IPS-15b (cell line): ENCODE results near the gene PORCN.
A peak's percentile ranks its signal among the peaks of the same experiment; 100 is the strongest.
"Not testable (repeated sequence)": the region's sequence is repeated elsewhere in the genome, so short reads cannot be mapped to it uniquely, and the experiment has no call there.

Experiments used
- H3K27me3 ChIP-seq: one replicate; pipeline ENCODE4 v1.6.1; 2013; ENCODE audit warnings: low read length; ENCODE audit not compliant: control insufficient read depth, insufficient read depth
- H3K36me3 ChIP-seq: one replicate; pipeline ENCODE4 v1.6.1; 2013; ENCODE audit warnings: low read length; ENCODE audit not compliant: control insufficient read depth, insufficient read depth
- H3K4me1 ChIP-seq: one replicate; pipeline ENCODE4 v1.6.1; 2013; ENCODE audit warnings: mild to moderate bottlenecking, low read length; ENCODE audit not compliant: control insufficient read depth, insufficient read depth
- H3K4me3 ChIP-seq: one replicate; pipeline ENCODE4 v1.5.1; 2013; ENCODE audit warnings: low read depth, low read length
- H3K9ac ChIP-seq: one replicate; pipeline ENCODE4 v1.6.1; 2013; ENCODE audit warnings: low read depth, mild to moderate bottlenecking, low read length
- H3K9me3 ChIP-seq: one replicate; pipeline ENCODE4 v1.6.1; 2013; ENCODE audit warnings: mild to moderate bottlenecking, low read length; ENCODE audit not compliant: control insufficient read depth, insufficient read depth

PORCN gene

DNA sequence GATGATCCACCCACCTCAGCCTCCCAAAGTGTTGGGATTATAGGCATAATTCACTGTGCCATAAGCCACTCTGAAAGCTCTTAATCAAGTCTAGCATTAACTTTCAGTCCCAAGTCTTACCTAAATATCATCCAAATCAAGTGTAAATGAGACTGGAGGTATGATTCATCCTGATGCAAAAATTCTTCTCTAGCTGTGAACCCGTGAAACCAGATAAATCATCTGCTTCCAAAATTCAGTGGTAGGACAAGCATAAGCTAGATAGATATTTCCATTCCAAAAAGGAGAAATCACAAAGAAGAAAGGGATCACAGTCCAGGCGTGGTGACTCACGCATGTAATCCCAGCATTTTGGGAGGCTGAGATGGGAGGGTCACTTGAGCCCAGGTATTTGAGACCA is 21.9 kb downstream of the PORCN start:
- H3K9ac ChIP-seq, result no peak overlapping the region
- H3K4me1 ChIP-seq, result no peaks in the 10 kb centered on the region
- no peak overlapping the region for H3K4me3 ChIP-seq
- H3K9me3 ChIP-seq, result peaks cover 2% of the 10 kb centered on the region
- H3K27me3 ChIP-seq, result no peaks in the 10 kb centered on the region
- H3K36me3 ChIP-seq, result peaks cover 10% of the 10 kb centered on the region

DNA sequence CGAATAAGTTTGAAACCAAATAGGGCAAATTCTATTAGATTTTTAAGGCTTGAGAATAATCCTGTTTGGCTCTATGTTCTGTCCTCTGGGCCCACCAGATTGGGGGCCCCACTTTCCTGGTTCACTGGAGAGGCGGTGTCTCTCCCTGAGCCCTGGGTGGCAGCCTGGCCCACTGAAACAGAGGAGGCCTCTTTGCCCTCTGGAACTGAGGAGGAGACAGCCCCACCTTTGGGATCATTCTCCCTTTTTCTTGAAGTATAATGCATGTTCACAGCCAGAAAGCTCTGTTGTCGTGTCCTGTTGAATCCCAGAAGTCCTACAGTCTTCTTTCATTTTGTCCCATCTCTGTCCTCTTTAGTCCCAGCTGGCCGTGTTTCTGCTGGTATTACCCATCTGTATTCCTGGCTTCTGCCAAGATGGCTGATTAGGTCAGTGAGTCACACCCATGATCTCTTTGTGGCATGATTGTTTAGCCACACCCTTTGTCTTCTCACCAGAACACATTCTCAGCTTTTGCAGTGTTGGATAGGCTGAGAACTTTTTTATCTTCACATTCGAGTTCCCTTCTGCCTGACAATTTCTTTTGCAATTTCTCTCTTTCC is 22.7 kb downstream of the PORCN start:
- Histone ChIP-seq H3K4me3 (no peak overlapping the region), H3K27me3 (no peaks in the 10 kb centered on the region), H3K9ac (no peak overlapping the region), H3K36me3 (peaks cover 10% of the 10 kb centered on the region), H3K9me3 (peaks cover 2% of the 10 kb centered on the region), H3K4me1 (no peaks in the 10 kb centered on the region)

DNA sequence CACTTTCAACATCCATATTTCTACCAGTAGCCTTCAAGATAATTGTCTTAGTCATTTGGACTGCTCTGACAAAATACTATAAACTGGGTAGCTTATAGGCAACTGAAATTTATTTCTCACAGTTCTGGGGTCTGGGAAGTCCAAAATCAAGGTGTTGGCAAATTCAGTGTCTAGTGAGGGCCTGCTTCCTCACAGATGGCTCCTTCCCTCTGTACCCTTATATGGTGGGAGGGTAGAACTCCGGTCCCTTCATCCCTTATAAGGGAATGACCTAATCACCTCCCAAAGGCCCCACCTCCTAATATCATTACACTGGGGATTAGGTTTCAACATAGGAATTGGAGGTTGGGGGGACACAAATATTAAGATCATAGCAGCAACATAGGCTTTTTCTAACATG is 23.4 kb downstream of the PORCN start:
- Histone ChIP-seq H3K27me3 (no peaks in the 10 kb centered on the region), H3K9ac (no peak overlapping the region), H3K9me3 (peaks cover 2% of the 10 kb centered on the region), H3K4me3 (no peak overlapping the region), H3K4me1 (no peaks in the 10 kb centered on the region), H3K36me3 (peaks cover 8% of the 10 kb centered on the region)

DNA sequence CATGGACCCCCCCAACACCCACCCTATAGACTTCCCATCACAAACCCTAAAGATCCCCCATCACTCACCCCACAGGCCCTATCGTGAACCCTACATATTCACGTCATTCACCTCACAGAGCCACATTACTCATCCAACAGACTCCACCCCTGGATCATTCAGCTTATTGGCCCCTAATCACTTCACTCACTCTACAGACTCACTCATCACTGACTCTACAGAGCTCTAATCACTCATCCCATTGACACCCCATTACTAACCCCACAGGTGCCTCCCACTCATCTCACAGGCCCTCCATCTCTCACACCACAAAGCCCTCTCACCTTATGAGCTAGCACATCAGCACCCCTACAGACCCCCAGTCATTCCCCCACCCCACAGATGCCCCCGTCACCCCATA is 24.4 kb downstream of the PORCN start:
- peaks cover 2% of the 10 kb centered on the region for H3K9me3 ChIP-seq
- no peaks in the 10 kb centered on the region for H3K4me1 ChIP-seq
- no peaks in the 10 kb centered on the region for H3K27me3 ChIP-seq
- no peak overlapping the region for H3K9ac ChIP-seq
- H3K4me3 ChIP-seq, result no peak overlapping the region
- H3K36me3 ChIP-seq, result peaks cover 2% of the 10 kb centered on the region

DNA sequence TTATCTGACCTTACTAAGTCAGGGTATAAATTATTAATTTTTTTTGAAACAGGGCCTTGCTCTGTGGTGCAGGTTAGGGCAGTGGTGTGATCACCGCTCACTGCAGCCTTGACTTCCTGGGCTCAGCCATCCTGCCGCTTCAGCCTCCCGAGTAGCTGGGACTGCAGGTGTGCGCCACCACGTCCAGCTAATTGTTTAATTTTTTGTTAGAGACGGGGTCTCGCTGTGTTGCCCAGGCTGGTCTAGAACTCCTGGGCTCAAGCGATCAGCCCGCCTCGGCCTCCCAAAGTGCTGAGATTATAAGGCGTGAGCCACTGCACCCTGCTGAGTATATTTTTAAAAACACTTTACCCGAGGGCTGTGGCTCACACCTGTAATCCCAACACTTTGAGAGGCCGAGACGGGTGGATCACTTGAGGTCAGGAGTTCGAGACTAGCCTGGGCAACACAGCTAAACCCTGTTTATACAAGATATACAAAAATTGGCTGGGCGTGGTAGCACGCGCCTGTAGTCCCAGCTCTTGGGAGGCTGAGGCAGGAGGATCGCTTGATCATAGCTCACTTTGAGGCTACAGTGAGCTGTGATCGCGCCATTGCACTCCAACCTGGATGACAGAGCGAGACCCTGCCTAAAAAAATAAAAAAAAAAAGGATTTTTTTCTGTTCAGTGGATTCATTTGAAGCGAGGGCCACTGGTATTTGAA is 30.0 kb downstream of the PORCN start:
- Histone ChIP-seq H3K4me1 (no peaks in the 10 kb centered on the region), H3K4me3 (peak overlapping the region; percentile 22), H3K9me3 (no peaks in the 10 kb centered on the region), H3K9ac (no peak overlapping the region), H3K36me3 (no peaks in the 10 kb centered on the region), H3K27me3 (no peaks in the 10 kb centered on the region)

DNA sequence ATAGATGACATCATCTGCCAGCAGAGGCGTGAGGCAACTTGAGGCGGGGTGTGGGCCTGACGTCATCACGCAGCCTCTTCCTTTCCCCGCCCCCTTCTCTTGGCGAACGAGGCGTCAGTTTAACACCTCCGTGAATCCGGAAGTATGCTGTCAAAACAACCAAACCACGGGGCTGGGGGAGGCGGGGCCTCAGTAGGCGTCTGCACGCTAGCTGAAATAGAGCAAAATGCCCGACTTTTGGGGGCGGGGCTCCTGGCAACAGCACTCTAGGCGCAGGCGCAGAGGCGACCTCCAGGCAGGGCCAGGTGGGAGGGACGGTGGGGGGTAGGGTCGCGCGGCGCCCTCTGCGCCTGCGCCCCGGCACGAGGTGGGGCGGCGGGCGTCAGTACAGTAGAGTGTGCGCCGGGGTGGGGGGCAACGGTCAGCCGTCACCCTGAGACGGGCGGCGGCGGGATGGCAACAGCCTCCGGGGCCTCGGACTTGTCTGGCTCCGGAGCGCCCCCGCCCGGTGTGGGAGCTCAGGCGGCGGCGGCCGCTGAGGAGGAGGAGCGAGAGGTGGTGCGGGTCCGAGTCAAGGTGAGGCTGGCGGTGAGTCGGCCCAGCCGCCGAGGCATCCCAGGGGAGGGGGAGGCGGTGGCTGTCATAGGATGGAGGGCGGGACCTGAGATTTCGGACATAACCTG is 30.7 kb downstream of the PORCN start, which contains the start of gene TBC1D25:
Gene TBC1D25, plus strand, starts transcription at position 370 of the 683 bp plus-strand sequence. Its CDS starts 84 bp downstream, at position 454.
- Histone ChIP-seq H3K9me3 (peaks cover 2% of the 10 kb centered on the region), H3K9ac (no peak within 1 kb of the TSS), H3K36me3 (peaks cover under 1% of the 10 kb centered on the region), H3K4me1 (no peaks in the 10 kb centered on the region), H3K27me3 (no peaks in the 10 kb centered on the region), H3K4me3 (peak within 1 kb of the TSS; percentile 72)

DNA sequence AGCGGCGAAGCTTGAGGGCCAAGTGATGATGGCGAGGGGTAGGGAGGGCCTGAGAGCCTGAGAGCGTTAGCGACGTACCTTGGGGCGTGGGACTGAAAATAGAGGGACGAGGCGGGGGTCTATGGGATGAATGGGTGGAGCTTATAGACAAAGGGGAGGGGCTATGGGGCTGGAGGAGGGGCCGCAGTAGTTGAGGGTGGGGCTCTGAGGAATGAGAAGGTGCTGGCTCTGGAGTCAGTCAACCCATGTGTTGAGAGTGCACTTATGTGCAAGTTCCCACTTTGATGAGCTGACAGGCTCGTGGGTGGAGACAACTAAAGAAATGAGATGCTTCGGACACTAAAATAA is 31.2 kb downstream of the PORCN start:
- H3K36me3 ChIP-seq, result peaks cover 2% of the 10 kb centered on the region
- H3K27me3 ChIP-seq, result no peaks in the 10 kb centered on the region
- no peak overlapping the region for H3K9ac ChIP-seq
- H3K9me3 ChIP-seq, result peaks cover 2% of the 10 kb centered on the region
- H3K4me3 ChIP-seq, result peak overlapping the region; percentile 72
- no peaks in the 10 kb centered on the region for H3K4me1 ChIP-seq

DNA sequence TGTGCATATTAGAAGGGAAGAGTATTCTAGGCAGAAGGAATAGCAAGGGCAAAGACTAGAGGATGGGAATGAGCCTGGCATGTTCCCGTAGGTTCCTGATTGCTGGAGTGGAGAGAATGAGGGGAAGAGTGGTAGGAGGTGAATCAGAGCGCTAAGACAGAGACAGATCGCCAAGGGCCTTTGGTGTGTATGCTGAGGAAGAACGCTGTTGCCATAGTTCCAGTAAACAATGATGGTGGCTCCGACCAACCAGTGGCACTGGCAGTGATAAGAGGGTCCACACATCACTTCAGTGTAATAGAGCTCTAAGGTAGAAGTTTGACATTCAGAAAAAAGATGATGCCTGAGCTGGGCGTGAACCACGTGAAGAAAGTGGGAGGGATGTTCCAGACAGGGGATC is 31.7 kb downstream of the PORCN start:
- Histone ChIP-seq H3K36me3 (peaks cover 2% of the 10 kb centered on the region), H3K4me3 (peak overlapping the region; percentile 72), H3K9ac (no peak overlapping the region), H3K27me3 (no peaks in the 10 kb centered on the region), H3K9me3 (peaks cover 2% of the 10 kb centered on the region), H3K4me1 (no peaks in the 10 kb centered on the region)

DNA sequence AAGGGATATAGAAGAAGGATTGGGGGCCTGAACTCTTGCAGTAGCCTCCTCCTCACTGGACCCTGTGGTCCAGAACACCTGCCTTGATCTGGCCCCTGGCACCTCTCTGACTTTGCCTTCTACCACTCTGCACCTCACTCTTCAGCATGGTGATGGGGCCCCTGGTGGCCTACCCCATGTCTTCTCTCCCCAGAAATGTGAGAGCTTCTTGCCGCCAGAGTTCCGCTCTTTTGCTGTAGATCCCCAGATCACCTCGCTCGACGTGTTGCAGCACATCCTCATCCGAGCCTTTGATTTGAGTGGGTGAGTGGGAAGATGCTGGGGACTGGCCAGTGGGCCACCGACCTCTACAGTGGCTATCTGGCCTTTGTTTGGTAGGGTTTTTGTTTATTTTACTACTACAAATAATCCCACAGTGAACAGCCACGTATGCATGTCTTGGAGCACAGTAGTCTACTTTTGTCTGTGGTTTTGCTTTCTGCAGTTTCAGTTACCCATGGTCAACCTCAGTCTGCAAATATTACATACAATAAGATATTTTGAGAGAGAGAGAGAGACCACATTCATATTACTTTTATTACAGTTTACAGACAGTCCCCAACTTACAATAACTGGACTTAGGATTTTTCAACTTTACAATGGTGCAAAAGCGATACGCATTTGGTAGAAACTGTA is 32.5 kb downstream of the PORCN start:
- no peak overlapping the region for H3K9ac ChIP-seq
- H3K27me3 ChIP-seq, result no peaks in the 10 kb centered on the region
- no peak overlapping the region for H3K4me3 ChIP-seq

DNA sequence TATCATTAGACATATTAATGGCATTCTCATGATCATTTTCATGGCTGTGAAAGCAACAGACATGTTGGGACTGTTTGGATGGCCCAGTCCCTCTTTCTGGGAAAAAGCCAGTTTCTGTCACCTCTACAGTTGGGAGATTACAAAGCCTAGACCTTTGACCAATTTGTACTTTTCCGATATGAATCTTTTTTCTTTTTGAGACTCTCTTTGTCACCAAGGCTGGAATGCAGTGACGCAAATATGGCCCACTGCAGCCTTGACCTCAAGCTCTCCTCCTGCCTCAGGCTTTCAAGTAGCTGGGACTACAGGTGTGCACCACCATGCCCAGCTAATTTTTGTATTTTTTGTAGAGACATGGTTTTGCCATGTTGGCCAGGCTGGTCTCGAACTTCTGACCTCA is 40.1 kb downstream of the PORCN start:
- peaks cover 2% of the 10 kb centered on the region for H3K9me3 ChIP-seq
- peaks cover 2% of the 10 kb centered on the region for H3K36me3 ChIP-seq
- H3K9ac ChIP-seq, result no peak overlapping the region
- H3K4me1 ChIP-seq, result no peaks in the 10 kb centered on the region
- H3K27me3 ChIP-seq, result no peaks in the 10 kb centered on the region
- H3K4me3 ChIP-seq, result no peak overlapping the region

More for the DNA sequence above, 32.5 kb downstream of the PORCN start:
- peaks cover 2% of the 10 kb centered on the region for H3K9me3 ChIP-seq
- H3K4me1 ChIP-seq, result no peaks in the 10 kb centered on the region
- peaks cover 2% of the 10 kb centered on the region for H3K36me3 ChIP-seq

DNA sequence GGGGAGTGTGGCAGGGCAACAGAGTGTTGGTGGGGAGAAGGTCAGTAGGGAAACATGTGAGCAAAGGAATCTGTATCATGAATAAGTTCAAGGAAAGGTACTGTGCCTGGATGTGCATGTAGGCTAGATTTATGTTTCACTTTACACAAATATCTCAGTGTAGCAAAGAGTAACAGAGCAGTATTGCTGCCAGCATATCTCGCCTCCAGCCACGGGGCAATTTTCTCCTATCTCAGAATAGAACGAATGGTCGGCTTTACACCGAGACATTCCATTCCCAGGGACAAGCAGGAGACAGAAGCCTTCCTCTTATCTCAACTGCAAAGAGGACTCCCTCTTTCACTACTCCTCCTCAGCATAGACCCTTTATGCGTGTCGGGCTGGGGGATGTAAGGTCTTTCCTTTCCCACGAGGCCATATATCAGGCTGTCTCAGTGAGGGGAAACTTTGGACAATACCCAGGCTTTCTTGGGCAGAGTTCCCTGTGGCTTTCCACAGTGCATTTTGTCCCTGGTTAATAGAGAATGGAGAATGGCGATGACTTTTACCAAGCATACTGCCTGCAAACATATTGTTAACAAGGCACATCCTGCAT is 47.0 kb downstream of the PORCN start:
- H3K4me1 ChIP-seq, H3K9ac ChIP-seq, H3K4me3 ChIP-seq, H3K27me3 ChIP-seq, H3K9me3 ChIP-seq: not testable (repeated sequence)
- H3K36me3 ChIP-seq, result peaks cover 11% of the 10 kb centered on the region
